GM21447 (cell line): ENCODE results near the gene COL4A2.
"Not testable (repeated sequence)": the region's sequence is repeated elsewhere in the genome, so short reads cannot be mapped to it uniquely, and the experiment has no call there.

Experiments used
- ATAC-seq: cut with Tn5 transposase; IDR thresholded peaks from one replicate; pipeline ENCODE4 v1.9.1; 2021; ENCODE audit not compliant: unreplicated experiment

COL4A2 gene

GRCh38 chr13:110305949-110306339 is 1.1 kb upstream of the COL4A2 start:
- no peak for ATAC-seq

GRCh38 chr13:110306340-110306959 is 634 bp upstream of the COL4A2 start:
- no peak for ATAC-seq

GRCh38 chr13:110307767-110308655 is 927 bp downstream of the COL4A2 start:
- no peak for ATAC-seq

GRCh38 chr13:110308656-110309359 is 1.7 kb downstream of the COL4A2 start:
- no peak for ATAC-seq

- ATAC-seq = no peak
These were observed 2.8 kb downstream of the COL4A2 start for GRCh38 chr13:110309661-110310524.

- no peak for ATAC-seq
These were observed 3.7 kb downstream of the COL4A2 start for GRCh38 chr13:110310541-110311442.

- no peak for ATAC-seq
These were observed 4.6 kb downstream of the COL4A2 start for GRCh38 chr13:110311443-110312338.

GRCh38 chr13:110312339-110313031 is 5.4 kb downstream of the COL4A2 start:
- ATAC-seq = no peak

GRCh38 chr13:110313261-110313660 is 6.2 kb downstream of the COL4A2 start:
- not testable (repeated sequence) for ATAC-seq

GRCh38 chr13:110313733-110314132 is 6.6 kb downstream of the COL4A2 start:
- ATAC-seq = not testable (repeated sequence)

- no peak for ATAC-seq
These were observed 7.6 kb downstream of the COL4A2 start for GRCh38 chr13:110314516-110315245.

GRCh38 chr13:110316196-110316595 is 9.1 kb downstream of the COL4A2 start:
- ATAC-seq = no peak

GRCh38 chr13:110317093-110317492 is 10.0 kb downstream of the COL4A2 start:
- ATAC-seq = no peak

- ATAC-seq = no peak
These were observed 10.6 kb downstream of the COL4A2 start for GRCh38 chr13:110317496-110318195.

- no peak for ATAC-seq
These were observed 11.8 kb downstream of the COL4A2 start for GRCh38 chr13:110318920-110319319.

GRCh38 chr13:110319397-110319773 is 12.3 kb downstream of the COL4A2 start:
- ATAC-seq = no peak
